Fibroblast of villous mesenchyme (primary cell): ENCODE measurements around the gene NUDCD3. TPM values are rescaled to one million over a fixed set of nuclear protein-coding genes. Genes with fewer than 3 reads are reported as not detected.

Experiments
- DNase-seq: peaks from one replicate; pipeline ENCODE4 v3.0.0-alpha.2; 2010; ENCODE audit warnings: low read depth
- H3K4me3 ChIP-seq: 2 replicates; pipeline ENCODE4 v1.5.1; 2011; ENCODE audit warnings: low read depth, mild to moderate bottlenecking, low read length
- total RNA-seq: library from RNA; depleted of rRNA; stranded (reverse); fragments of >200 nt; gene quantifications from 2 replicates; pipeline ENCODE4 v1.2.3, GENCODE V29; 2012
- TF ChIP-seq, protein P1 (sequence below): IDR thresholded peaks from 2 replicates; pipeline ENCODE4 v1.5.1; 2012; ENCODE audit warnings: low read depth, mild to moderate bottlenecking, low read length; ENCODE audit not compliant: insufficient read depth

NUDCD3 gene
- total RNA-seq, 1 donor: 62.2 TPM

DNA sequence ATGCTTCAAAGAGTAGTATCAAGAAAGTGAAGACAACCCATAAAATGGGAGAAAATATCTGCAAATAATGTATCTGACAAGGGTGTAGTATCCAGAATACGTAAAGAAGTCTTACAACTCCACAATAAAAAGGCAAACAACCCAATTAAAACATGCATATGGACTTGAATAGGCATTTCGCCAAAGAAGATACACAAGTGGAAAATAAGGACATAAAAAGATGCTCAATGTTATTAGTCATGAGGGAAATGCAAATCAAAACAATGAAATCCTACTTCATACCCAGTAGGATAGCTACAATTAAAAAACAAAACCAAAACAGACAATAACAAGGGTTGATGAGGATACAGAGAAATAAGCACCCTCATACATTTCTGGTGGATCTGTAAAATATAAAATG is 79.2 kb downstream of the NUDCD3 start:
- peak; percentile 75 for DNase-seq
- no peak overlapping the region for H3K4me3 ChIP-seq

DNA sequence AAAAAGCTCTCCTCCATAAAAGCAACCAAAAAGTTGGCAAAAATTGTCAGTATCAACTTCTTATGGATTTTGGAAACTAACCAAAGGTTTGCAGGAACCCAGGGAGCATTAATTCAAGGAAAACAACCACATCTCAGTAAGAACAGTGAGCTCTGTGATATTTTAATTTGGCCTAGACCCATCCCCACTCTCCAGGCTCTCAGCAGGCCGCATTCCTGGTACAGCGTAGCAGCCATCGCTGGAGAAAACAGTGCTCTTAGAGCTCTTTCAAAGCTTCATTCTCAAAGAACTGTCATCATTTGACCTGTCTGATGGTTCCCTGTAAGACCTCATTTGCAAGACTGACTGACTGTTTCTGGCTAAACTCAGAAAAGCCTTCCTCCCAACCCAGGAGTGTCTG is 81.9 kb downstream of the NUDCD3 start:
- no peak overlapping the region for H3K4me3 ChIP-seq
- TF ChIP-seq, protein P1, sequence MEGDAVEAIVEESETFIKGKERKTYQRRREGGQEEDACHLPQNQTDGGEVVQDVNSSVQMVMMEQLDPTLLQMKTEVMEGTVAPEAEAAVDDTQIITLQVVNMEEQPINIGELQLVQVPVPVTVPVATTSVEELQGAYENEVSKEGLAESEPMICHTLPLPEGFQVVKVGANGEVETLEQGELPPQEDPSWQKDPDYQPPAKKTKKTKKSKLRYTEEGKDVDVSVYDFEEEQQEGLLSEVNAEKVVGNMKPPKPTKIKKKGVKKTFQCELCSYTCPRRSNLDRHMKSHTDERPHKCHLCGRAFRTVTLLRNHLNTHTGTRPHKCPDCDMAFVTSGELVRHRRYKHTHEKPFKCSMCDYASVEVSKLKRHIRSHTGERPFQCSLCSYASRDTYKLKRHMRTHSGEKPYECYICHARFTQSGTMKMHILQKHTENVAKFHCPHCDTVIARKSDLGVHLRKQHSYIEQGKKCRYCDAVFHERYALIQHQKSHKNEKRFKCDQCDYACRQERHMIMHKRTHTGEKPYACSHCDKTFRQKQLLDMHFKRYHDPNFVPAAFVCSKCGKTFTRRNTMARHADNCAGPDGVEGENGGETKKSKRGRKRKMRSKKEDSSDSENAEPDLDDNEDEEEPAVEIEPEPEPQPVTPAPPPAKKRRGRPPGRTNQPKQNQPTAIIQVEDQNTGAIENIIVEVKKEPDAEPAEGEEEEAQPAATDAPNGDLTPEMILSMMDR: no peak
- no peak for DNase-seq

More for the DNA sequence above, 79.2 kb downstream of the NUDCD3 start:
- TF ChIP-seq, protein P1: no peak

DNA sequence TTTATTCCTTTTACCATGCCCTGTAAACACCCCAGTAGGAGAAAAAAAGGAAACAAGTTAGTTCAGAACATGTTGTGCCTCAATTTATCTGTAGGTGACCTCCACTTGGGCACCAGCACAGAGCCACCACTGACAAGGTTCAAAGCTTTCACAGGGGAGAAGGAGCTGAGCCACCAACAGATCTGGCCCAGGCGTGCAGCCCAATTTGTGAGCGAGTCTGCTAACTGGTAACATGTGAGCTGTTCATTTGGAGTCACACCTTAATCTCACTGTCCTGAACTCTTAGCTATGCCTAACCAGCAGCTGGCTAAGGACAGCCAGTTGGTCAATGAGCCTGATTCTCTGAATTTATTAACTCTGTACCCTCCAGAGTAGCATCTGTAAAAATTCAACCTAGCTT is 86.7 kb downstream of the NUDCD3 start:
- no peak for DNase-seq
- no peak overlapping the region for H3K4me3 ChIP-seq
- TF ChIP-seq, protein P1: no peak

DNA sequence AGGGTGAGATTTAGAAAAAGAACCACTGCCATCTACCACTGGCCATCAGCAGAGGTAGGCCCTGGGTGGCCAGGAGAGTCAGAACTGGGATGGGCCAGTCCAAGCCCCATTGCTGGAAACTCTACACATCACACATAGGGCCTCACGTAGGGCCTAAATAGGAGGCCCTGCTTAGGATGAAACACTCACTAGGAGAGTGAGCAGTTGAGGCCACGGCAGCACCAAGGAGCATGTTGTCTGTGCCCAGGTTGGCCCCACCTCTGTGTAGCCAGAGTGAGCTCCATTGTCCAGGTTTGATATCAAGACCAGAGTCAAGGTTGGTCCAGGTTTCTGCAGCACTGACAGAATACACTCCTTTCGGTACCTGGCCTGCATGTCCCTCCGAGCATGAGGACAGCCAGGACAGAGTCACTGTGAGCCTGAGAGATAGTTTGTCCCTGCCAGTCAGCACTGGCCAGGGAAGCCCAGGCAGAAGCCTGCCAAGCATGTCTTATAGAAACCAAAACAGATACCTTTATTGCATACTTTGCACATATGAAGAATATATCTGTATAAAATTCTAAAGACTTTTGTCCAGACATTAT is 87.2 kb downstream of the NUDCD3 start:
- no peak overlapping the region for H3K4me3 ChIP-seq
- TF ChIP-seq, protein P1: no peak
- DNase-seq: no peak

DNA sequence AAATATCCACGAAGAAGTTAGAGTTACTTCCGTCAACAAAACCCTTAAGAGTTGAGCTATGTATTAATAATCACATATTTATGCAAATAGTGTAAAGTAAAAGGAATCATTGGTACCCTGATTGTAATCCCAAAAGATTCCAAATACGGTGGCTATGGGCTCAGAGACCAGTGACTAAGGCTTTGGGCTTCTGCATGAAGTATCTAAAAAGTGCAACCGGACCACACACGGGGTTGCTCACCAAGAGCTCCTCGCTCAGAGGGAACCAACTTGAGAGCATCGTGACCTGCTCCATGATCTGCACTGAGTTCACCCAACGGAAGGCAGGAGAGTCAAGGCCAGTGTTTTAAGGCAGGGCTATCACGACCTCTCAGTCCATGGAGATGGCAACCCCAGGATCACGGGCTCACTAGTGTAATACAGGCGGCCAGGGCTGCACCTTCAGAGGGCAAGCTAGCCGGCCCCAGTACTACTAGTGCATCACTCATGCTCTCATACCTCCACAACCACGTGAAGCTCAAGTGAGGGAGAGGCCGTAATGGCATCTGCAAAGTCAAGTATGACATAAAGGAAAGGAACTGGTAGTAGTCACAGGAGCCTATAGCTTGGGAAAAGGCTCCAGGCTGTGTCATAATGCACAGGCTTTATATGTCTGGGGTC is 87.9 kb downstream of the NUDCD3 start:
- TF ChIP-seq, protein P1: no peak
- no peak overlapping the region for H3K4me3 ChIP-seq
- DNase-seq: no peak

DNA sequence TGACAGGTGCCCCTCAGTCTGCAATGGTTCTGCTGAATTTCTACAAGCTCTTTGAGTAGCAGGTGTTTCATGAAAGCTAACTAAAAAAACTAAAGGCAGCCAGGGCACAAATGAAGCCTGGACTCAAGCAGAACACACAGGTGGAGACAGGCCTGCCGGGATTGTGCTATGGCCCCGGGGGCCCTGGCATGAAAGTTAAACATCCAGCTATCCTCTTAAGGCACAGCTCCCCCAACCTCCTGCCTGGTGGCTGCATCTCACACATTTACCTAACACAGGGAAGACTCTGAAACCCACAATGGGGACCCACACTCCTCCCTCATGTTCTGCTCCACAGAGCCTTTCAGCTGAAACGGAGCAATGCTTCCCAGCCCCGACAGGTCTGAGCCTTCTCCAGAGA is 88.8 kb downstream of the NUDCD3 start:
- DNase-seq: no peak
- no peak overlapping the region for H3K4me3 ChIP-seq
- TF ChIP-seq, protein P1: no peak

DNA sequence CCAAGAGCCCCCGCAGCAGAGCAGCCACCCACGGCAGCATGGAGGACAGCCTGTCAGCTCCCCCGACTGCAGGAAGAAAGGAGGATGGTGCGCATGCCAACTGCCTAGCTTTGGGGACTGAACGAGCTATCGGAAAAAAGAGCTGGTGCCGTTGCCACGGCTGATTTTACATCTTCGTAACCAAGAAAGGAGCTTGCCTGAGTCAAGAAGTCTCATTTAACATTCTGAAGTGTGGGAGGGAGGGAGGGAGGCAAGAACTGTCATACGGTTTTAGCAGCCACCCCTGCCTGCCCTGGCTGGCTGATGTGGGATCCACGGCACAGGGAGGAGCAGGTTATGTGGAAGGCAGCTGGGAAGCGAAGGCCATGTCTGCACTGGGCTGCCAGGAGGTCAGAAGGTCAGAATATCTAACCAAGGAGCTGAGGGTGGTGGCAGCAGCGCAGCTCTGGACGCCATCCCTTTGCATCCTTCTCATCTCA is 90.4 kb downstream of the NUDCD3 start:
- H3K4me3 ChIP-seq: no peak overlapping the region
- no peak for DNase-seq
- TF ChIP-seq, protein P1: no peak
